ENCODE measurements around the gene MIPEP. TPM values are rescaled to one million over a fixed set of nuclear protein-coding genes. Genes with fewer than 3 reads are reported as not detected.
"Not testable (repeated sequence)": the region's sequence is repeated elsewhere in the genome, so short reads cannot be mapped to it uniquely, and the experiment has no call there.

Gene MIPEP
- total RNA-seq, 1 donor from 2014 or later, result 29.9 TPM

GRCh38 chr13:23776698-23777574 is 112.3 kb downstream of the MIPEP start:
- no peak for DNase-seq (ENCODE audit: low spot score)

- no peak for DNase-seq (ENCODE audit: low spot score)
These were observed 116.5 kb downstream of the MIPEP start for GRCh38 chr13:23772717-23773116.

GRCh38 chr13:23771956-23772355 is 117.2 kb downstream of the MIPEP start:
- peak; percentile 55 for DNase-seq (ENCODE audit: low spot score)

GRCh38 chr13:23771552-23771951 is 117.6 kb downstream of the MIPEP start:
- DNase-seq (ENCODE audit: low spot score), result no peak

- no peak for DNase-seq (ENCODE audit: low spot score)
These were observed 118.2 kb downstream of the MIPEP start for GRCh38 chr13:23770973-23771372.

- no peak for DNase-seq (ENCODE audit: low spot score)
These were observed 118.8 kb downstream of the MIPEP start for GRCh38 chr13:23770428-23770827.

- DNase-seq (ENCODE audit: low spot score), result no peak
These were observed 119.8 kb downstream of the MIPEP start for GRCh38 chr13:23769401-23769800.

- no peak for DNase-seq (ENCODE audit: low spot score)
These were observed 121.4 kb downstream of the MIPEP start for GRCh38 chr13:23767838-23768237.

GRCh38 chr13:23766939-23767338 is 122.3 kb downstream of the MIPEP start:
- DNase-seq (ENCODE audit: low spot score), result no peak

GRCh38 chr13:23766283-23766682 is 122.9 kb downstream of the MIPEP start:
- no peak for DNase-seq (ENCODE audit: low spot score)

GRCh38 chr13:23765531-23765930 is 123.7 kb downstream of the MIPEP start:
- no peak for DNase-seq (ENCODE audit: low spot score)

- DNase-seq (ENCODE audit: low spot score), result peak; percentile 93
These were observed 125.9 kb downstream of the MIPEP start for GRCh38 chr13:23763318-23763717.

- not testable (repeated sequence) for DNase-seq (ENCODE audit: low spot score)
These were observed 127.4 kb downstream of the MIPEP start for GRCh38 chr13:23761760-23762159.

- no peak for DNase-seq (ENCODE audit: low spot score)
These were observed 129.2 kb downstream of the MIPEP start for GRCh38 chr13:23760000-23760399.

GRCh38 chr13:23758798-23759527 is 130.2 kb downstream of the MIPEP start:
- DNase-seq (ENCODE audit: low spot score), result peak; percentile 85

- no peak for DNase-seq (ENCODE audit: low spot score)
These were observed 134.2 kb downstream of the MIPEP start for GRCh38 chr13:23754997-23755396.

- DNase-seq (ENCODE audit: low spot score), result peak; percentile 57
These were observed 134.7 kb downstream of the MIPEP start for GRCh38 chr13:23754506-23754905.

GRCh38 chr13:23753458-23753857 is 135.7 kb downstream of the MIPEP start:
- peak; percentile 63 for DNase-seq (ENCODE audit: low spot score)

GRCh38 chr13:23752111-23753001 is 136.8 kb downstream of the MIPEP start:
- DNase-seq (ENCODE audit: low spot score), result no peak

- no peak for DNase-seq (ENCODE audit: low spot score)
These were observed 138.0 kb downstream of the MIPEP start for GRCh38 chr13:23751195-23751594.

GRCh38 chr13:23750383-23751121 is 138.6 kb downstream of the MIPEP start:
- no peak for DNase-seq (ENCODE audit: low spot score)
